T-helper 2 cell (primary cell): ENCODE measurements around the gene UBTF.
A peak's percentile ranks its signal among the peaks of the same experiment; 100 is the strongest.

Experiments used
- DNase-seq, 5 experiments: peaks; one replicate each; pipeline versions ENCODE4 v3.0.0 to v3.0.0-alpha.2; 2012 to 2022

UBTF gene

GRCh38 chr17:44164476-44164875 lies 55.0 kb downstream of the UBTF start:
- no peak for DNase-seq

- peak in 3 of 5 experiments; percentile 28 to 92 (median 60) for DNase-seq
Observed at GRCh38 chr17:44159519-44160210, 59.8 kb downstream of the UBTF start.

GRCh38 chr17:44155488-44155887 lies 64.0 kb downstream of the UBTF start:
- DNase-seq: no peak
